MCF 10A (cell line): ENCODE data around the gene GUCY1A2. TPM values are rescaled to one million over a fixed set of nuclear protein-coding genes. Genes with fewer than 3 reads are reported as not detected.
A peak's percentile ranks its signal among the peaks of the same experiment; 100 is the strongest.

Source experiments
- BruUV-seq: library from RNA; stranded (reverse); fragments of 400-500 nt; replicated peaks from 2 replicates; lab custom pipeline; 2021; lab: Mats Ljungman, UMichigan
- CTCF ChIA-PET: fragments of 300-600 bp; sonication (Branson Sonifier 250); formaldehyde crosslinking; extraction: SDS; loops from one replicate; lab custom pipeline; 2021; ENCODE audit warnings: antibody characterized with exemption, inconsistent platforms; lab: Yijun Ruan, JAX
- POLR2A ChIA-PET: fragments of 300-600, 350-650 bp; sonication (Branson Sonifier 250); formaldehyde crosslinking; extraction: SDS; loops from one replicate; lab custom pipeline; 2020; ENCODE audit warnings: antibody characterized with exemption, inconsistent platforms; lab: Yijun Ruan, JAX
- DNase-seq: peaks from one replicate; pipeline ENCODE4 v3.0.0-alpha.2; 2018; ENCODE audit not compliant: unreplicated experiment
- H3K27ac Mint-ChIP-seq: one replicate; pipeline ENCODE4 v1.8.0; 2022; ENCODE audit warnings: mild to moderate bottlenecking, low read depth, mixed read lengths; ENCODE audit not compliant: unreplicated experiment
- H3K27me3 Mint-ChIP-seq: one replicate; pipeline ENCODE4 v1.8.0; 2022; ENCODE audit warnings: mixed read lengths; ENCODE audit not compliant: insufficient read depth, unreplicated experiment
- H3K36me3 Mint-ChIP-seq: one replicate; pipeline ENCODE4 v1.8.0; 2022; ENCODE audit warnings: mild to moderate bottlenecking, moderate library complexity, mixed read lengths; ENCODE audit not compliant: insufficient read depth, unreplicated experiment
- H3K4me1 Mint-ChIP-seq: one replicate; pipeline ENCODE4 v1.8.0; 2022; ENCODE audit warnings: mixed read lengths; ENCODE audit not compliant: insufficient read depth, unreplicated experiment
- H3K4me3 Mint-ChIP-seq: one replicate; pipeline ENCODE4 v1.8.0; 2022; ENCODE audit warnings: mild to moderate bottlenecking, moderate library complexity, mixed read lengths; ENCODE audit not compliant: unreplicated experiment
- H3K9me3 Mint-ChIP-seq: one replicate; pipeline ENCODE4 v1.8.0; 2022; ENCODE audit warnings: mixed read lengths; ENCODE audit not compliant: unreplicated experiment
- CTCF ChIP-seq: fragments of 200-600 bp; IDR thresholded peaks from one replicate; pipeline ENCODE4 v1.8.0; 2022; ENCODE audit warnings: antibody characterized with exemption, mild to moderate bottlenecking; ENCODE audit not compliant: unreplicated experiment
- intact Hi-C: fragments of 100-400 bp; cut with micrococcal nuclease; formaldehyde crosslinking; loops from 2 replicates; pipeline ENCODE4 v1.14.1; 2022
- total RNA-seq: library from RNA; stranded (reverse); gene quantifications from 2 replicates; pipeline ENCODE4 v1.2.3, GENCODE V29; 2022

GUCY1A2 gene
- total RNA-seq, 1 experiment from 2014 or later = 0.09 TPM

- no peak for DNase-seq
- Mint-ChIP-seq H3K4me3 (no peak overlapping the region), H3K4me1 (no peaks in the 10 kb centered on the region), H3K27me3 (no peaks in the 10 kb centered on the region), H3K27ac (no peak overlapping the region), H3K36me3 (no peaks in the 10 kb centered on the region), H3K9me3 (peaks cover 8% of the 10 kb centered on the region)
- TF ChIP-seq CTCF = no peak
- BruUV-seq = no TSS peak
- intact Hi-C loops = no loop called here
- ChIA-PET CTCF (interaction anchor here (0.7 to 1.2 kb wide), 2 partner anchors 325 to 361 kb away, joined by 3 read pairs; no protein-coding TSS in a partner anchor), POLR2A (no interaction called here)
Measured at GRCh38 chr11:106642331-106642730, 375.9 kb downstream of the GUCY1A2 start.

- TF ChIP-seq CTCF = no peak
- intact Hi-C loops = no loop called here
- ChIA-PET CTCF (no interaction called here), POLR2A (interaction anchor here (0.6 kb wide), 1 partner anchor 191 kb away, joined by 3 read pairs; no protein-coding TSS in a partner anchor)
- Mint-ChIP-seq H3K36me3 (no peaks in the 10 kb centered on the region), H3K4me3 (no peak overlapping the region), H3K4me1 (peaks cover 11% of the 10 kb centered on the region), H3K9me3 (no peaks in the 10 kb centered on the region), H3K27me3 (no peaks in the 10 kb centered on the region), H3K27ac (no peak overlapping the region)
- BruUV-seq = no TSS peak
- DNase-seq = no peak
Measured at GRCh38 chr11:106632283-106632682, 386.0 kb downstream of the GUCY1A2 start.

GRCh38 chr11:106627694-106628093 lies 390.6 kb downstream of the GUCY1A2 start:
- CTCF ChIA-PET = no interaction called here
- BruUV-seq = no TSS peak
- Mint-ChIP-seq H3K27ac (peak overlapping the region; percentile 81), H3K4me1 (peaks cover 17% of the 10 kb centered on the region), H3K36me3 (no peaks in the 10 kb centered on the region), H3K27me3 (no peaks in the 10 kb centered on the region), H3K9me3 (no peaks in the 10 kb centered on the region), H3K4me3 (no peak overlapping the region)
- TF ChIP-seq CTCF = no peak
- POLR2A ChIA-PET = interaction anchor here (0.6 to 1.0 kb wide), 2 partner anchors 8 to 432 kb away, joined by 3 read pairs; no protein-coding TSS in a partner anchor
- intact Hi-C loops = no loop called here
- peak; percentile 23 for DNase-seq

GRCh38 chr11:106625566-106625965 lies 392.7 kb downstream of the GUCY1A2 start:
- TF ChIP-seq CTCF = no peak
- no peaks in the 10 kb centered on the region for H3K27me3 Mint-ChIP-seq
- no peak overlapping the region for H3K4me3 Mint-ChIP-seq
- peaks cover 17% of the 10 kb centered on the region for H3K4me1 Mint-ChIP-seq
- POLR2A ChIA-PET = interaction anchor here (1.5 kb wide), 1 partner anchor 15 kb away, joined by 3 read pairs; no protein-coding TSS in a partner anchor
- no peak overlapping the region for H3K27ac Mint-ChIP-seq
- no TSS peak for BruUV-seq
- no peak for DNase-seq
- CTCF ChIA-PET = interaction anchor here (0.7 kb wide), 2 partner anchors 14 to 257 kb away, joined by 3 to 5 read pairs; no protein-coding TSS in a partner anchor
- H3K9me3 Mint-ChIP-seq = no peaks in the 10 kb centered on the region
- intact Hi-C loops = no loop called here
- no peaks in the 10 kb centered on the region for H3K36me3 Mint-ChIP-seq
